NOMO-1 treated with DMSO at 0.1 percent for 48 hours (cell line): ENCODE data around the gene RHOT2.
A peak's percentile ranks its signal among the peaks of the same experiment; 100 is the strongest.

Source experiments
- DNase-seq: peaks from one replicate; lab custom pipeline; 2025; ENCODE audit not compliant: unreplicated experiment; lab: John Stamatoyannopoulos, UW

RHOT2 gene

GRCh38 chr16:712740-713250 is 44.9 kb downstream of the RHOT2 start:
- DNase-seq: peak; percentile 36

- no peak for DNase-seq
Observed at GRCh38 chr16:714079-714478, 46.1 kb downstream of the RHOT2 start.

- DNase-seq: peak; percentile 73
Observed at GRCh38 chr16:714558-715476, 46.9 kb downstream of the RHOT2 start, which contains the start of gene METRN. TSS of gene METRN (plus strand) at chr16:715118. CDS start at chr16:715290, 172 bp downstream.

GRCh38 chr16:715477-716199 is 47.7 kb downstream of the RHOT2 start:
- DNase-seq: peak; percentile 17

- no peak for DNase-seq
Observed at GRCh38 chr16:716200-716568, 48.3 kb downstream of the RHOT2 start.

GRCh38 chr16:716768-717325 is 48.9 kb downstream of the RHOT2 start:
- DNase-seq: no peak

DNA sequence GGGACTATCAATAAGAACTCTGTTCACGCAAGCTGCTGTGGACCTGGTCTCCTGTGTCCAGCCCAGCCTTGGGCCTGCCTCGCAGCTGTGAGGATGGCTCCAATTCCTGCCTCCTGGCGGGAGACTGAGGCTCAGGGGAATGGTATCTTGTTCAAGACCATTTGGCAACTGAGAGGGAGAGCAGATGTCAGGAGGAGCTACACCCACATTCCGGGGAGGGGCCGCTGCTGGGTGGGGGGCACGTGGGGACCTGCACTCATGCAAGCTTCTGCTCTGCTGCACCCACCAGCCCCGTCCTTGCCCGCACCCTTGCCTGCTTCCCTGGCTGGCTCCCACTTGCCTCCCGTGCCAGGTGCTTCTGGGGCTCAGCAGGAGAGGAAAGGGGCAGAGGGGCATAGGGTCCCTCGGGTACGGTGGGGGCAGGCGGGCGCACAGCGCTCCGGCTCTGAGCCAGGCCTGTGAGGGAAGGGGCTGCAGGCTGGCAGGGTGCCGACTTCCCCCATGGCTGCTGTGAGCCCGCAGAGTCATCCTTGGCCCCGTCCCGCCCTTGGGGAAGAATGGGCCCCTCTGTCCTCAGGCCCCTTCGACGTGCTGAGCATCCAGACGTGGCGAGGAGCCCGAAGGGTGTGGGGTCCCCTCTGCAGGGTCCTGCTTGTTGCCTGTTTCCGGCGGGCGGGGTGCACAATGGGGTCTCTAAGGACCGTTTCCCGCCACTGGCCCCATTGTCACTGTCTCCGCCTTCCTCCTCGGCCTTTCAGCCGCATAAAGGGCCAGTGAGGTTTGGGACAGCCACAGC is 49.7 kb downstream of the RHOT2 start:
- DNase-seq: no peak

- DNase-seq: no peak
Observed at GRCh38 chr16:718389-718788, 50.5 kb downstream of the RHOT2 start.

DNA sequence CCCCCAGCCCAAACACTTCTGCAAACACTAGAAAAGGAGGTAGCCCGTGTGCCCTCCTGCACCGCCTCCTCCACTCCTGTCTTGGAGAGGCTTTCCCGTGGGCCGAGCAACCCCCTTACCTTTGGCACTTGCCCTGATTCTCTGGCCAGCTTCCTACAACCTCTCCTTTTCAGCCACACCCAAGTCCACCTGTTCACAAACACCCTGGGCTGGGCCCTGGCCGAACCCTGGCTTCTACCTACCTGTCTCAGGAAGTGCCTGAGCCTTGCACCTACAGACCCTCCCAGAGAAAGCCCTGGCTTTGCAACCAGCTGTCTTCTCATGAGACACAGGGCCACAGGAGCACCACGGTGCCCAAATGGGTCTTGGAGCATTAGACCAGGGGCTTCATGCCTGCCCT is 51.0 kb downstream of the RHOT2 start:
- DNase-seq: no peak

DNA sequence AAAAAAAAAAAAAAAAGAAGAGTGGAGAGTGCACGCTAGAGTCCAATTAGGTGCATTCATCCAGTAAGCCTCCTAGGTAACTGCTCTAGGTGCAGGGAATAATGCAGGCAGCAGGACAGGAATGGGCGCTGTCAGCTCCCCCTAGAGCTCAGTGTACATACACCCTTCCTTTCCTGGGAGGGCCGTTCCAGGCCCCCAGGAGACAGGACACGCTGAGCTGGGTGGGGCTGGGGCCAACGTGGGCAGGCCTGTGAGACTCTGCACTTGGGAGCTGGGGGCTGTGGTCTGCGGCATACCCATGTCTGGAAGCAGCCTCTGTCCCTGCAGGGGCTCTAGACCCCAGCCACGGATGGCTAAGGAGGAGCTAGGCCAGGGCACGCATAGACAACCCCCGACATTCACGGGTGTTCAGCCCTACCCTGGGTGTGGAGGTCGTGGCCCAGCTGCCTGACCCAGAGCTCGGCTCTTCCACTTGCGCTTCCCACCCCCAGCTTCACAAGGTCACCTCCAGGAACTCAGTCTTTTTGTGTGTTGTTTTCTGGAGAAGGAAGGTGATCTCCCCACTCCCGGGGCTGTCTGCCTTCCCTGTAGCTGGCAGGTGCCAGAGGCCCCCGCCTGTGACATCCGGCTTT is 52.0 kb downstream of the RHOT2 start:
- DNase-seq: no peak

GRCh38 chr16:720447-720989 is 52.6 kb downstream of the RHOT2 start:
- no peak for DNase-seq

GRCh38 chr16:720990-721764 is 53.2 kb downstream of the RHOT2 start, which contains the start of gene ANTKMT:
TSS of gene ANTKMT (plus strand) at chr16:721146. CDS start at chr16:721275, 129 bp downstream.
- DNase-seq: peak; percentile 81

DNA sequence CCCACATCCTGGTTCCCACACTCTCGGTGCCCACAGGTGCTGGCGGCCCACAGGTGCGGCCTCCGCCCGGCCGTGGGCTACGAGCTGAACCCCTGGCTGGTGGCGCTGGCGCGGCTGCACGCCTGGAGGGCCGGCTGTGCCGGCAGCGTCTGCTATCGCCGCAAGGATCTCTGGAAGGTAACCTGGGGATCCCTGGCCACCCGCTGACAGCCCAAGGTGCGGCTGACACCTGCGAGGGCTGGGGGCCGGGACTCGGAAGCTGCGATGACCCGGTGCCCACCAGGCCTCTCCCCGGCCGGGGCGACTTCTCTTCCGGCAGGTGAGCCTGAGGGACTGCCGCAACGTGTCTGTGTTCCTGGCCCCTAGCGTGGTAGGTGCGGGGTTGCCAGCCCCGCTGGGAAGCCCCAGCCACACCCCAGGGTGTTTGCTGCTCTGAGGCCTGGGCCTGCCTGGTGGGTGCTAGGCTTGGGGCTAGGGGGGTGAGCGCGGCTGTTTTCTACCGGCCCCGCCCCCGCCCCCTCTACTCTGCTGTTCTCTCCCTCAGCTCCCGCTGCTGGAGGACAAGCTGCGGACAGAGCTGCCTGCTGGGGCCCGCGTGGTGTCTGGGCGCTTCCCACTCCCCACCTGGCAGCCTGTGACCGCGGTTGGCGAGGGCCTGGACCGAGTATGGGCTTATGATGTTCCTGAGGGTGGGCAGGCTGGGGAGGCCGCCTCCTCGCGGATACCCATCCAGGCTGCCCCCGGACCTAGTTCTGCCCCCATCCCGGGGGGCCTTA is 54.0 kb downstream of the RHOT2 start:
- DNase-seq: no peak

GRCh38 chr16:722835-723633 is 55.1 kb downstream of the RHOT2 start:
- no peak for DNase-seq

DNA sequence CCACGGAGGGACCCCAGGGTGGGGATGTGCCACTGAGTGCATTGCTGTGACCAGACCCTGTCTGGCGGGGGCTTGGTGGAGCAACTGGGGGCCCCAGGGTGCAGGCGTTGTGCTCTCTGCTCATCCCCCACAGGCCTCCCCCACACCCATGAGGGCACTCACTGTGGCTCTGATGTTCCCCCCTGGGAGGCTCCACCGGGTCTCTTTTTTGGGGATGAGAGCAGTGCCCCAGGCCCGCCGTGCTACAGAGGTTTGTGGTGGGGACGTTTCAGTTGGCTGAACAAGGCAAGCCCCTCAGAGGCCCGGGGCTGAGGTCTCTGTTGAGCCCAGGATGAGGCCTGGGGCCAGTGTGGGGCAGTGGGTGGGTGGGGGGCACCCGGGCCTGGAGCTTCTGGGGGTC is 55.8 kb downstream of the RHOT2 start:
- DNase-seq: no peak
